ENCODE data around the gene SP6. TPM values are rescaled to one million over a fixed set of nuclear protein-coding genes. Genes with fewer than 3 reads are reported as not detected.

SP6 gene
- polyA plus RNA-seq, 1 donor = 2.7 TPM

DNA sequence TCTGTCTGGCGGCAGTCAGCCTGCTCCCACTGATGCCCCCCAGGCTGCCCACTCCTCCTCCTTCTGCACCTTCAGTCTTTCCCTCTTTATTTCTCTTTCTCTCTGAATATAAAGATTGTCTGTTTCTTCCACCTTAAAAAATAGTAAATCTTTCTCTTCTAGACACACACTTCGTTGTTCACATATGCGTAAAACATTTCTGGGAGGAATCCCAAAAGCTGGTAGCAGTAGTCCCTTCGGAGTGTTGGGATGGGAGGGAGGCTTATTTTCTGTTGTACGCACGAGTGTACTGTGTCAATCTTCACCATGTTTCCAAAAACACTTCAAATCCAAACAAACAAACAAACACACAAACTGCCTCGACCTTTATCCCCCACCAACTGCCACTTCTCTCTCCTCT lies 39.3 kb downstream of the SP6 start:
- DNase-seq = no peak

DNA sequence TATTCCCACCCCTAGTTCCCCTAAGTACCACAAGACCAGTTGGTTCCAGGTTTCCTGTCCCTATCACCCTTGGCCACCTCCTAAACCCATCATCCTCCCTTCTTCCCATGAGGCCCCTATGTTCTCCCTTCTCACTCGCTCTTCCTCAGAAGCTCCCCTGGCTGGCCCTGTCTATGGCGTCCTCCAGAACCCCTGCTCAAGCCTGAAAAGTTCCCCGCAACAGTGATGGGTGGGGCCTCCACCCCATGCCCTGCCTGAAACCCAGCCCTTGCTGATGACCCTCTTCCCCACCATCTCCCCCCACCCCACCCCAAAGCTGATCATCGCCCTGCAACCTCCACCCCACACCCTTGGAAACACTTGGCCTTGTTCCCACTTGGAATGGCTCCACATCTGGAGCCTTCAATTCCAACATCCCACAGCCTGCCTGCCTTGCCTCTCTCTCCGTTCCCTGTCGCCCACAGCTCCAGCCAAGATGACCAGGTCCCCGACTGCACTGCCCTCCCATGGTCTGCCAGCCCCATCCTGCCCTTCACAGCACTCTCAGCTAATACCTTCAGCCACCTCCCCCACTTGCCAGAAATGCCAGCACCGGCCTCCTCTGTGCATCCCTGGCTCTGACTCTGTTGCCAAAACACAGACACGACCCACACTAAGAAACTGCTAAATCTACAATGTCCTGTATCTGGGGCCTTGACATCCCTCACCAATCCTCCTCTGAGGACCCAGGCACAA lies 39.9 kb downstream of the SP6 start:
- no peak for DNase-seq

DNA sequence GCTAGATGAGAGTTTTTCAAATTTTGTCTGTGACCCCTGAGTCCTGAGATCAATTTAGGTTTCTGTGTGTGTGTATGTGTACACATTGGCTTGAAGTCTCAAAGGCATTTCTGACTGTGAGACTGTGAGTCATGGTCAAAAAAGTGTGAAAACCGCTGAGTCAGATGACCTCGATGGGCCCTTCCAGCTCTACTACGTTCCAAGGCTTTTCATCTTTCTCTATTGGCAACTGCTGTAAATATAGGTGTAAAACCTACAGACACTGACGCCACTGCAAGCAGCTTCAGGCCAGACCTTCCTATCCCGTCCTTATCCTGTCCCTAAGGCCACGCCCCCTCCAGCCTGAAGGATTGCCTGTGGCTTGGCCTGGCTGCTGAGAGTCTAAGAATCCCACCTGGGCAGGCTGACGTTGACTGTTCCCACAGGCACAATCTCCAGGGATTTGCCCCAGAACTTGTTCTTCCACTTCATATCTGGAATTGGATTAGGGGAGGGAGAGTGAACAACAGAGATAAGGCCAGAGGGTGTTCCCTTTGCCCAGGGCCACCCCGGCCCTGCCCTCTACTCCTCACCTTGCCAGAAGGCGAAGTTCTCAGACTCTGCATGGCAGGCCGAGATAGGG lies 40.7 kb downstream of the SP6 start:
- no peak for DNase-seq

DNA sequence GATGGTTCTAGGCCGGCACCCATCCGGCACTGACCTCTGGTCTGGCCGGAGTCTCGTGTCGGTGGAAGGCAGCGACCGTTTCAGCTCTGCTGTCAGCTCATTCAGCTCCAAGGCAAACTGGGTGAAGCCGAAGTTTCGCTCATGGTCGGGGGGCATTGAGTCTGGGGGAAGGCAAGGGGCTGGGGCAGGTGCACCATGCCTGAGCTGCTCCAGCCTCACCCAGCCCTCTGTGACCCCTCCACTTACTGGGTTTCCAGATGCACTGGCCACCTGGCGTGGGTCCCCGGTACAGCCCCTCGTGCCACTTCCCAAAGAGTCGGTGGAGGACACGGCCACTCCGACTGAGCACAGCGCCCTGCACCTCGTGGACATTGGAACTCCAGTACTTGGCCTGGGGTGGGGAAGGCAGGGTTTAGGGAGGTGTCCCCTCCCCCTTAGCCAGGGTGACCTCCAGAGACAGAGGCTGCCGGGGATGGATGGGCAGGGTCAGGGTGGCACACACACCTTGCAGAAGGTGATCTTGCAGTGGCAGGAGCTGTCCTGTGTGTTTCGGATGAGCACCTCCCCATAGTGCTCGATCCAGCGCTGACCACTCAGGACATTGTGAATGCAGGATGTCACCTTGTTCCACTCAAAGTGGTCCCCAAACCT lies 42.0 kb downstream of the SP6 start:
- no peak for DNase-seq

DNA sequence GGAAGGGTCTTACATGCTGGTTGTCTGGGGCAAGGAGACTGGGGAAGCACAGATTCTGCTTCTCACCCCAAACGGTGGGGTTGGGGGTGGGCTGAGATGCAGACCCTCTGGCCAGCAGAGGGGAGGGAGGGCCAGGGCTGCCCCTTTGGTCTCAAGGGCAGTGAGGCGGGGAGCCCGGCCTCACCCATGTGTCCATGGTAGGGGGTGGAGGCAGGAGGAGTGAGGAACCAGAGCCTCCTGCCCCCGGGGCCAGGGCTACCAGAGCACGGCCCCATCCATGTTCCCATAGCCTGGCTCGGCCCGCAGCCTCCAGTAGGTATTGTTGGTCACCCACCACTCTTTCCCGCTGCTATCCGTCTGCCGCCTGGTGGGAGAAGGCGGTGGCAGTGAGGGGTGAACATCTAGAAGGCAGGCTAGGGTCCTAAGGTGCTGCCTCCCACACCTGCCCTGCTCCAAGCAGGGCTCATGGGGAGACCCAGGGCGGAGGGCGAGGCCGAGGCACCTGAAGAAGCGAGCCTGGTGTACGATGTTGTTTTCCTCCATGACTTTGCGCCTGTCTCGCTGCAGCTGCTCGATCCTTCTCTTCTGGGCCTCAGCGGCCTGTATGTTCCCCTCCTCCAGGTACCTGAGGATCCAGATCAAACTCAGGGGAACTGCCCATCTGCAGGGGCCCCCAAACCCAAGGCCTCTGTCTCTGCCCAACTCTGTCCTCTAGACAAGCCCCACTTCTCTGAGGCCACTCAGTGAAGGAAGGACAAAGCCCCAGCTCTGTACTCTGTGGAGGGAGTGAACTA lies 42.7 kb downstream of the SP6 start:
- DNase-seq = no peak

DNA sequence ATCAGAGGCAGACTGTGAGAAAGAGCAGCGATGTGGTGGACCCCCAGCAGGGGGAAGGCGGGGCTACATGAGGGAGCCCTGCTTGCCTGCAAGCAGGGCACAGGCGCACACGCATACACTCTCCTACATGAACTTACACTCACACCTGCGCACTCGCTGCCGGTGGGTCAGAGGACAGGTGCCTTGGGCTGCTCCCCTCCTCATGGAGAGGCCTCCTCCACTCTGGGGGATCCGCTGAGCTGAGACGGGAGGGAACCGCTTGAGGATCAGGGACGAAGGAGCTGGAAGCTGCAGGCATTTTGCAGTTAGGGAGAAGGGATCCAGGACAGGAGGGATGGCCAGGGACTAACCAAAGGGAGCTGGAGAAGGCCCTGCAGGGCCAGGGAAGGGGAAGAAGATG lies 43.5 kb downstream of the SP6 start:
- DNase-seq = no peak

DNA sequence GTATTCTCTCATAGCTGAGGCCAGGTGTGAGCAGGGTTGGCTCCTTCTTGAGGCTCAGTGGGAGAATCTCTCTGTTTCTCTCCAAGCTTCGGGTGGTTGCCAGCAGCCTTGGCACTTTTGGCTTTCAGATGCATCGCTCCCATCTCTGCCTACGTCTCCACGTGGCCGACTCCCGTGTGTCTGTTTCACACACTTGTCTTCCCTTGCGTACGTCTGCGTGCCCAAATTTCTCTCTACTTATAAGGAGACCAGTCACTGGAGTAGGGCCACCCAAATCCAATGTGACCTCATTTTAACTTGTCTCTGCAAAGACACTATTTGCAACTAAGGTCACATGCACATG lies 44.1 kb downstream of the SP6 start:
- DNase-seq = no peak

DNA sequence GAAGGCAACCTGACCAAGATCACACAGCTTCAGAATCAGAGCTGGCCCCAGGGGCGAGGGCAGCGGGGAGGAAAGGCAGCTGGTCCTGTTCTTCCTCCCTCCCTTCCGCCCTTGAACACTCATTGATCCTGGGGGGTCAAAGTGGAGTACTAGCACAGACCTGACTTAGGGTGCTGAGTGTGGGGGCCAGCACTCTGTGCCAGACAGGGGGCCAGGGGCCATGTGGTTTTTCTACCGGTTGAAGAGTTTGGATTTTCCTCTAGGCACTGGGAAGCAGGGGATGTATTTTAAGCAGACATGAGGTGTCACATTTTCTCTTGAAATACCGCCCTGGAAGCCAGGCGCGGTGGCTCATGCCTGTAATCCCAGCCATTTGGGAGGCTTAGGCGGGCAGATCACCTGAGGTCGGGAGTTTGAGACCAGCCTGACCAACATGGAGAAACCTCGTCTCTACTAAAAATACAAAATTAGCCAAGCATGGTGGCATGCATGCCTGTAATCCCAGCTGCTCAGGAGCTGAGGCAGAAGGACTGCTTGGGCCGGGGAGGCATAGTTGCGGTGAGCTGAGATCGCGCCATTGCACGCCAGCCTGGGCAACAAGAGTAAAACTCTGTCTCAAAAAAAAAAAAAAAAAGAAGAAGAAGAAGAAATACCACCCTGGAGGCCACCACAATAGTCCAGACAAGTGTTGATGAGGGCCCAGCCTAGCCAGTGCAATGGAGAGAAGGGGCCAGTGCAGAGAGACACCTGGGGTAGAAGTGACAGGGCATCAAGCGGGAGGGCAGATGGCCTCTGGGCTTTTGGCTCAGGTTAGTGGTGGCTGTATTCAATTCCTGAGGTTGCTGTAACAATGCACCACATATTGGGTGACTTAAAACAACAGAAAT lies 44.7 kb downstream of the SP6 start:
- DNase-seq = no peak

DNA sequence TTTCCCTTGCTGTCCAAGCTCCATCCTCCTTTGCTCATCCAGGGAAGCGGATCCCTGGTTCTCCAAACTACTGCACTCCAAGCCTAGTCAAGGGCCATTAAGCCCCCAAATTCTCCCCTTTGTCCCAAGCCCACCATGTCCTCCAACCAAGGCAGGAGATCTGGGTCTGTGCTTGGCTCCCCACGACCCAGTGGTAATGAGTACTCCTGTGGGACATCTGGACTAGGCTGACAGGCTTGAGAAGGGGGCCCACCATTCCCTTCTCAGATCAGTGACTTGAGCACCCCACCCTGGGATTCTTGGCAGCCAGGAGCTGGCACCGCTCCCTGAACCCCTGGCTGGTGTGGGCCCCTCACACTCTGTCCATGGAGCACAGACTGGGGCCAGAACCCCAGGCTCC lies 46.5 kb downstream of the SP6 start:
- no peak for DNase-seq

DNA sequence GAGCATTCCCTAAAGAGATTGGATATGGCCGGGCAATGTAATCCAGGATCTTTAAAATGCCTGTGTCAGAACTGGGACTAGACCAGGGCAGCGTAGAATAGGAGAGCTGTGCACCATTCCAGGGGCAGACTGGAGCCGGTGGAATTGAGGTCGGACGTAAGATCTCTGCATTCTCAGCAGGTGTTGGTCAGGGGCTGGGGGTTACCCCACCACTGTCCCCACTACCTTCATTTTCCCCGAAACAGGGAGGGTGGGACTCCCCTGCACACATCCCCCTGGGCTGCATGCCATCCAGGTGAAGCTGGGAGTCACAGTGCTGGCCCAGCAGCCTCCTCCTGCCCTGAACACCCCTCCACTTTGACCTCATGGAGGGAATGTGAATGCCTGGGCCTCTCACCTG lies 47.2 kb downstream of the SP6 start:
- DNase-seq = no peak

DNA sequence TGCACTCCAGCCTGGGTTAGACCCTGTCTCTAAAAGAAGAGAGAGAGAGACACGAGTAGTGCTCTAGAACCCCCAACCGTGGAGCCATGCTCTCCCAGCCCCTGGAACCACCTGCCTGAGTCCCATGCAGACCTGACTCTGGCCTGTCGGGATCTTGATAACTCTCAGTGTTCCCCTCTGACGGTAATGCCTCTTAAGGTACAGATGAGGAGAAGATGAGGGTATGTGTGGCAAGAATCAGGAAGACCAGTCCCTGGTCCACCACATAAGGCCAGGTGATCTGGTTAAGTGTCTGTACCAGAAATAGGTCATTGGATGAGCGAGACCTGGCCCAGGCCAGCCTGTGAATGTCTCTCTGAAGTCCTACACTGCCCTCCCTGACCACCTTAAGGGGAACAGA lies 47.8 kb downstream of the SP6 start:
- no peak for DNase-seq

DNA sequence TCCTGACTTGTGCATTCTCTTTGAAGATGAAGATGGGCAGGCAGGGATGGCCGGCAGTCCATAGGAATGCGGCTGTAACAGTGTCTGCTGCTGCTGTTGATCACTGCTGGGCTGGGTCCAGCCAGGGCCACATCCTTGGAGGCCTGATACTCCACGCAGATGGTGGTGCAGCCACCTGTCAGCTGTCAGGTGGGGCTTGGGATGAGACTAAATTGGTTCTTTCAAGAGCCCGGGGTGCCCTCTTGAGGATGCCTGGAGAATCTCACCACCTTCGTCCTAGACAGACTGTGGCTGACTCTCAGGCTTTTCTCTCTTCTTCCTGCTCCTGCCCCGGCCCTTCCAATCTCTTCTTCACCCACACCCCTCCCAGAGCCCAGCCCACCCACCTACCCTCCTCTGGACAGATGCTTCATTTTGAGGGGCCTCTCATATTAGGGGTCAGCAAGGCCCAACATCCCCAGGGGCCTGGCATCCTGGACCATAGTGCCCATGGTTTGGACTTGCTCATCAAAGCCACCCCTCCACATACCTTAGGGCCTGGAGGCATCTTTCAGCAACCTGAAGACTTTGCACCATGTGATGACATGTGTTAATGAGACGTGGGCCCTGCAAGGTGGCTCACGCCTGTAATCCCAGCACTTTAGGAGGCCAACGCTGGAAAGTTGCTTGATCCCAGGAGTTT lies 48.5 kb downstream of the SP6 start:
- DNase-seq = no peak

DNA sequence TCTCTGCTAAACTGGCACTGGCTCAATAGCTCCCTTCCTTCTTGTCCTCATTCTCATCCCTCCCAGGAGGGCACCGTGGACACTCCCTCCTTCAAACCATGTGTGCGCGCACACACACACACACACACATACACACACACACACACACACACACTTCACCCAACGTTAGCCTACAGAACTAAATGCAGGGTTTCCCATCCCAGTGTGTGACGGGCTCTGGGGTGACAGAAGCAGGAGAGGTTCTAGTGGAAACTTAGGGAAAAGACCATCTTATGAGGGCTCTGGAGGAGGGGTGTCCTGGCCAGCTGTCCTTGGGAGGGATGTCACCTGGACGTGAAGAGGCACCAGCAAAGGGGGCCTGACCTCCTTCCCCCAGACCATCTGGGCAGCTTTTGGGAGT lies 49.1 kb downstream of the SP6 start:
- no peak for DNase-seq

DNA sequence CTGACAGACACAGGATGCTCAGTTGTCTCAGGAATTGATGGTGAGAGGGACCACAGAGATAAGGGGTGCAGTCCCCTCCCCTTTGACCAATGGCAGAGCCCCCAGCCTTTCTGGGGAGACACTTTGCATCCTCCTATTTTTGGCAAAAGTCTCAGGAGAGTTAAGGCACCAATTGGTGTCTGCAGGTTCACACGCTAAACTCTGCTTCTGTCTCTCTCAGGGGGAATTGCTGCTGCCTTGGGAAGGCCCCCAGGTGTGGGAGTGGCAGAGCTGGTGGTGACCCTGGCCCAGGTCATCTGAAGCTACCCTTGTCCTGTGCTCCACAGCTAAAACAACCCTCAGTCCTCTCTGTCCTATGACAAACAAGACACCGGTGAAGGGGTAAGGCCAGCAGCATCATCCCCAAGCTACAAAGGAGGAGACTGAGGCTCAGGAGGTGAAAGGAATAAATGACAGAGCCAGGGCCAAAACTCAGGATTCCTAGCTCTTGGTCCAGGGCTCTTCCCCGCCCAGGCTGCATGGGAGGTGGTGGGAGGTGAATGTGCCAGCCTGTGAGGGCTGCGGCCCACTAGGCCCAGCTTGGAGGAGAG lies 49.7 kb downstream of the SP6 start:
- DNase-seq = no peak

DNA sequence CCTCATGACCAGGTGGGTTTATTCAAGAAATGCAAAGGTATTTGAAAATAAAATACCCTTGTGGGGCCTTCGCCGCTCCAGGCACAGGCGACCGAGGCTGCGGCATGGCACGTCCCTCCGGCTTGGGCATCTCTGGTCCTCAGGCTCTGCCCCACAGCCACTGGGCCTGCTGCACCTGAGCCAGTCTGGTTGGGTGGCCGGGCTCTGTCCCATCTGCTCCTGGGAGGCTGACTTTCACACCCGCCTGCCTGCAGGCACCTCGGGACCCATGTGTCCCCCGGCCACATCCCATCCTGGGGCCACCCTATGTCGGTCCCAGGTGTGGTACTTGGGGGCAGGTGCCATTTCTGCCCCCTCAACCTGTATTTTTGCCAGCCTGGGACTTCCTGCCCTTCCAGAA lies 50.3 kb downstream of the SP6 start:
- no peak for DNase-seq

DNA sequence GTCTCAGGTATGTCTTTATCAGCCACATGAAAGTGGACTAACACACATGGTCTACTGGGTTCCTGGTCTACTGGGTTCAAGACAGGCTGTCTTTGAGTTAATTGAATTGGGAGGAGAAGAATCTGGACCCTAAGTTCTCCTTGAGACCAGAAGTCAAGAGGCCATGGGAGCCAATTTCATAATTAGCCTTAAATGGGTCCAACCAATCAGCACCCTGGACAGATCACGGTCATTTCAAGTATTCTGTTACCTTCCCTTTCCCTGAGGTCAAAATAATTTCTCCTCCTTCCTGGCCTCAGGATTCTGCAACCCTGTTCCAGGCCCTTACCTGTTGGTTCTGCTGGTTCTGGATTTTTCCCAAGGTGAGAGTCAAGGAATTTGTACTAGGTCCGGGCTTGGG lies 53.2 kb downstream of the SP6 start:
- DNase-seq = no peak
